GM12878 (cell line): Measurements from ENCODE around the gene MAPKAPK2. TPM values are rescaled to one million over a fixed set of nuclear protein-coding genes. Genes with fewer than 3 reads are reported as not detected.
A peak's percentile ranks its signal among the peaks of the same experiment; 100 is the strongest.

Source experiments
- ATAC-seq: fragments of 200-7000 bp; cut with Tn5 transposase; 3 replicates; pipeline ENCODE4 v1.9.1; 2020; ENCODE audit warnings: mild to moderate bottlenecking, moderate library complexity
- BruUV-seq: library from RNA; stranded (reverse); fragments of 400-500 nt; replicated peaks from 2 replicates; lab custom pipeline; 2021; lab: Mats Ljungman, UMichigan
- CTCF ChIA-PET: fragments of 300-600 bp; sonication (Branson Sonifier 250); formaldehyde crosslinking; extraction: SDS; loops from one replicate; lab custom pipeline; 2021; ENCODE audit warnings: inconsistent platforms; lab: Yijun Ruan, JAX
- POLR2A ChIA-PET: fragments of 350-600 bp; formaldehyde crosslinking; extraction: SDS; loops from one replicate; lab custom pipeline; 2021; ENCODE audit warnings: inconsistent platforms; lab: Charles Lee
- RAD21 ChIA-PET: fragments of 300-600 bp; sonication (Branson Sonifier 250); formaldehyde crosslinking; loops from one replicate; lab custom pipeline; 2023; ENCODE audit warnings: antibody characterized with exemption; ENCODE audit not compliant: unreplicated experiment; lab: Charles Lee
- SMC1A ChIA-PET: fragments of 300-600 bp; sonication (Branson Sonifier 250); formaldehyde crosslinking; loops from one replicate; lab custom pipeline; 2023; ENCODE audit not compliant: unreplicated experiment, uncharacterized antibody; lab: Charles Lee
- DNase-seq: peaks from one replicate; pipeline ENCODE4 v3.0.0-alpha.2; 2011; ENCODE audit warnings: low read depth, low spot score
- FAIRE-seq: peaks from 3 replicates; lab custom pipeline; 2011; peaks lifted over from hg19 to GRCh38; lab: Jason Lieb, UNC
- H2AFZ ChIP-seq: 2 replicates; pipeline ENCODE4 v1.6.0; 2011; ENCODE audit warnings: low read depth, low read length, control low read depth; ENCODE audit not compliant: control insufficient read depth
- H3K27ac ChIP-seq: 2 replicates; pipeline ENCODE4 v1.5.1; 2011; ENCODE audit warnings: control low read depth; ENCODE audit not compliant: control insufficient read depth, insufficient read depth
- H3K27me3 ChIP-seq, 2 experiments: replicated peaks in 1 of 2; 2 replicates each; pipeline versions ENCODE4 v1.6.0 to v1.6.1; 2011; ENCODE audit warnings: low read length in 1 of 2; ENCODE audit not compliant: control insufficient read depth in 2 of 2, insufficient read depth in 2 of 2
- H3K36me3 ChIP-seq, 2 experiments: 2 replicates each; pipeline ENCODE4 v1.5.1; 2011; ENCODE audit warnings: low read length in 1 of 2; ENCODE audit not compliant: control insufficient read depth in 2 of 2, insufficient read depth in 2 of 2
- H3K4me1 ChIP-seq: 2 replicates; pipeline ENCODE4 v1.6.1; 2011; ENCODE audit warnings: mild to moderate bottlenecking, low read length, moderate library complexity, mixed read lengths; ENCODE audit not compliant: control insufficient read depth, insufficient read depth
- H3K4me2 ChIP-seq: 2 replicates; pipeline ENCODE4 v1.6.0; 2011; ENCODE audit warnings: control low read depth; ENCODE audit not compliant: control insufficient read depth, insufficient read depth
- H3K4me3 ChIP-seq: fragments of 200-600 bp; sonication (generic); 2 replicates; pipeline ENCODE4 v1.5.1; 2016
- H3K79me2 ChIP-seq: 2 replicates; pipeline ENCODE4 v1.6.0; 2011; ENCODE audit warnings: low read length; ENCODE audit not compliant: control insufficient read depth, insufficient read depth
- H3K9ac ChIP-seq: 2 replicates; pipeline ENCODE4 v1.8.0; 2011; ENCODE audit warnings: low read length, control low read depth, mixed read lengths; ENCODE audit not compliant: control insufficient read depth, insufficient read depth
- H3K9me3 ChIP-seq: replicated peaks from 3 replicates; pipeline ENCODE4 v1.5.1; 2011; ENCODE audit warnings: mild to moderate bottlenecking, low read length; ENCODE audit not compliant: control insufficient read depth, insufficient read depth
- H4K20me1 ChIP-seq: 2 replicates; pipeline ENCODE4 v1.6.0; 2011; ENCODE audit not compliant: control insufficient read depth, insufficient read depth
- ATF7 ChIP-seq: fragments of 450-650 bp; IDR thresholded peaks from 2 replicates; pipeline ENCODE4 v1.6.1; 2016; ENCODE audit warnings: low read depth, mild to moderate bottlenecking
- CHD2 ChIP-seq: IDR thresholded peaks from 2 replicates; pipeline ENCODE4 v1.6.1; 2011; ENCODE audit warnings: low read depth, low read length, improper control_type of control experiment, borderline replicate concordance
- JUND ChIP-seq: IDR thresholded peaks from 2 replicates; pipeline ENCODE4 v1.6.1; 2012; ENCODE audit warnings: low read depth, mild to moderate bottlenecking, low read length, improper control_type of control experiment, moderate library complexity
- KAT2A ChIP-seq: conservative IDR thresholded peaks from 2 replicates; pipeline ENCODE4 v1.6.1; 2011; ENCODE audit warnings: low read depth, low read length; ENCODE audit not compliant: control insufficient read depth
- KLF5 ChIP-seq: fragments of 450-650 bp; IDR thresholded peaks from 2 replicates; pipeline ENCODE4 v1.6.1; 2014; ENCODE audit warnings: mild to moderate bottlenecking; ENCODE audit not compliant: partially characterized antibody
- NBN ChIP-seq: fragments of 450-650 bp; IDR thresholded peaks from 2 replicates; pipeline ENCODE4 v1.6.1; 2016
- NFYA ChIP-seq: IDR thresholded peaks from 2 replicates; pipeline ENCODE4 v1.6.1; 2011; ENCODE audit warnings: low read depth, mild to moderate bottlenecking, low read length, improper control_type of control experiment, borderline replicate concordance
- RCOR1 ChIP-seq: conservative IDR thresholded peaks from 2 replicates; pipeline ENCODE4 v1.6.1; 2012; ENCODE audit warnings: low read depth, low read length, improper control_type of control experiment
- SIX5 ChIP-seq: IDR thresholded peaks from 2 replicates; pipeline ENCODE4 v1.6.1; 2011; ENCODE audit warnings: mild to moderate bottlenecking, low read depth, low read length, moderate library complexity; ENCODE audit not compliant: severe bottlenecking
- SMARCA5 ChIP-seq: fragments of 450-650 bp; IDR thresholded peaks from 2 replicates; pipeline ENCODE4 v1.6.1; 2017; ENCODE audit warnings: mild to moderate bottlenecking
- SUPT20H ChIP-seq: IDR thresholded peaks from 2 replicates; pipeline ENCODE4 v1.6.1; 2011; ENCODE audit warnings: low read depth, mild to moderate bottlenecking, low read length, moderate library complexity, borderline replicate concordance; ENCODE audit not compliant: control insufficient read depth
- TCF7 ChIP-seq: IDR thresholded peaks from 2 replicates; pipeline ENCODE4 v1.6.1; 2014; ENCODE audit warnings: antibody characterized with exemption, borderline replicate concordance
- YBX1 ChIP-seq: fragments of 450-650 bp; IDR thresholded peaks from 2 replicates; pipeline ENCODE4 v1.6.1; 2016; ENCODE audit warnings: antibody characterized with exemption
- ZNF274 ChIP-seq: IDR thresholded peaks from one replicate; pipeline ENCODE4 v1.8.0; 2011; ENCODE audit not compliant: insufficient read length, insufficient read depth
- WGBS: methylation state at CpG from one replicate; pipeline ENCODE4 v1.1.6; 2016; ENCODE audit warnings: low lambda C conversion rate; ENCODE audit not compliant: insufficient replicate concordance, insufficient coverage; ENCODE audit errors: missing lambda C conversion rate; 5-methylcytosine and 5-hydroxymethylcytosine counted together
- in situ Hi-C: fragments of 300-500 bp; cut with MboI; formaldehyde crosslinking; loops from 9 replicates; pipeline ENCODE4 v1.14.3; 2018; ENCODE audit warnings: mixed read lengths
- intact Hi-C: fragments of 100-400 bp; cut with micrococcal nuclease; formaldehyde crosslinking; loops from one replicate; pipeline ENCODE4 v1.14.2; 2022; ENCODE audit not compliant: unreplicated experiment
- polyA plus RNA-seq, 11 experiments: library from polyadenylated mRNA; depleted of rRNA in 4 of 11; unstranded in 6 of 11; stranded (reverse) in 5 of 11; fragments of >200 nt; fragmentation: Nextera tagmentation in 4 of 11; fragmentation: Illumina TruSeq in 1 of 11; extraction: Ambion mirVana in 4 of 11; extraction: Trizol in 1 of 11; gene quantifications; 1 replicate in 1 of 11; 2 replicates in 10 of 11; pipeline versions ENCODE4 v1.2.1 to v1.2.3, GENCODE V29; 2011 to 2016; ENCODE audit warnings: inconsistent platforms in 2 of 11, missing spikeins in 2 of 11, low read depth in 1 of 11
- total RNA-seq, 4 experiments: library from RNA; depleted of rRNA in 3 of 4; stranded (reverse); fragments of >200 nt in 3 of 4; fragmentation: Illumina TruSeq in 1 of 4; extraction: Trizol in 1 of 4; gene quantifications; 2 replicates each; pipeline versions ENCODE4 v1.2.1 to v1.2.3, GENCODE V29; 2013 to 2021
- TF ChIP-seq, protein P1 (sequence below): fragments of 450-650 bp; IDR thresholded peaks from 2 replicates; pipeline ENCODE4 v1.6.1; 2017; ENCODE audit warnings: borderline replicate concordance
- TF ChIP-seq, protein P2 (sequence below): IDR thresholded peaks from 2 replicates; pipeline ENCODE4 v1.6.1; 2012; ENCODE audit warnings: low read depth, low read length, improper control_type of control experiment

Gene MAPKAPK2
- total and polyA plus RNA-seq, 10 of the 15 experiments (the other 5 are each of a cell fraction or from before 2014, with no cell fraction given): 0.72 to 92.2 (median 49.3) TPM

DNA sequence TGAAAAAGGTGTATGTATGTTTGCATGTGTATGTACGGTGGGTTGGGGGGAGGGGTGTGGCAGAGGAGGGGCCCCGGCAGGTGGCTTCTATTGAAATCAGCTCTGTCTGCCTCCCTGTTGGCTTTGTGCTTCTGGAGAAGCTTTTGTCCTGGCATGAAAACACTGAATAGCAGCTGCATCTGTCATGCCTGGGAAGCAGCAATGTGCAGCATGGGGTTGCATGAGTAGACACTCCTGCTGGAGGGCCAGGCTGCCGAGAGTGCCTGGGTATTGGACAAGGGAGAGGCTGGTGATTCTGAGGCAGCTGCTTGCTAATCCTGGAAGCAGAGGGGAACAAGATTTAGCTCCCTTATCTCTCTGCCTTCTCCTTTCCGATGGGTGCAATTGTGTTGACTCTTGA is 20.5 kb downstream of the MAPKAPK2 start:
- ATAC-seq: no peak

DNA sequence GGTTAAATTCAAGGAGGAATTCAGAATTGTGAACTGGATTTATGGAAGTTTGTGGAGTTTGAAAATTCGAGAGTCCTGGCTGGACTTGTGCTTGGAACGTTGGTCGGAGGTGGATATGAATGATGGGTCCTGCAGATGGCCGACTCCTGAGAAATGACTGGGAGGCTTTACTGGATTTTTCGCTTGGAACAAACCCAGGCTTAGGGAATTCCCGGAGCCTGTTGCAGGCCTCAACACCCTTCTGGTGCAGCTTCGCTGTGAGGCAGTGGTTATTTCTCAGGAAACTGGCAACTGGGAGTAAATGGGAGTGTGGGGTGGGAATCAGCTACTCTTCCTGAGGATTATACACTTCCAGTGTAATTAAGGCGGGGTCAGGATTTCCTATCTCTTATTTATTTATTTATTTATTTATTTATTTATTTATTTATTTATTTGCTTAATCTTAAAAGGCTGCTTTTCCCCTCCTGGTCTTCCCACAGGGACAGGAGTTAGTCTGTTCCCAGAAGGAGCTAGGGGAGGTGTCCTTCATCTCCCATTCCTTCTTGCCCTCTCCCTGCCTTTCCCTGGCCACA is 21.1 kb downstream of the MAPKAPK2 start:
- WGBS: 92% methylated on average over 8 of the region's 8 CpGs
- ATAC-seq: no peak
- POLR2A ChIA-PET: interaction anchor here (0.6 to 21.4 kb wide), 7 partner anchors 9 to 96 kb away, joined by 3 to 334 read pairs (median 5); partner anchors contain the start of gene MAPKAPK2
- peaks cover 60% of the 10 kb centered on the region for H3K4me1 ChIP-seq
- peaks cover 0 to 7% of the 10 kb centered on the region in 2 experiments; a peak in 3 of 4 replicates for H3K36me3 ChIP-seq
- H4K20me1 ChIP-seq: peaks cover 40% of the 10 kb centered on the region
- peaks cover 78% of the 10 kb centered on the region for H3K79me2 ChIP-seq
- H2AFZ ChIP-seq: no peak overlapping the region
- SMC1A ChIA-PET: interaction anchor here (1.0 to 17.9 kb wide), 12 partner anchors 10 to 212 kb away, joined by 3 to 222 read pairs (median 4); no protein-coding TSS in a partner anchor
- no peaks in the 10 kb centered on the region for H3K9me3 ChIP-seq
- CTCF ChIA-PET: interaction anchor here (0.5 to 6.0 kb wide), 12 partner anchors 9 to 160 kb away, joined by 3 to 41 read pairs (median 6); no protein-coding TSS in a partner anchor
- no peak for DNase-seq
- RAD21 ChIA-PET: interaction anchor here (0.6 to 4.8 kb wide), 6 partner anchors 8 to 42 kb away, joined by 3 to 28 read pairs (median 6); no protein-coding TSS in a partner anchor
- in situ Hi-C loops: no loop called here
- H3K9ac ChIP-seq: no peak overlapping the region
- H3K27ac ChIP-seq: no peak overlapping the region
- H3K4me3 ChIP-seq: no peak overlapping the region
- no peaks in the 10 kb centered on the region for H3K27me3 ChIP-seq
- intact Hi-C loops: no loop called here
- BruUV-seq: no TSS peak
- no peak for FAIRE-seq
- peak overlapping the region; percentile 7; the same call in 1 of the 2 replicates for H3K4me2 ChIP-seq
- no peak for TF ChIP-seq YBX1
- no peak for TF ChIP-seq TCF7
- TF ChIP-seq ATF7: no peak
- no peak for TF ChIP-seq SUPT20H
- no peak for TF ChIP-seq NBN
- TF ChIP-seq, protein P1, sequence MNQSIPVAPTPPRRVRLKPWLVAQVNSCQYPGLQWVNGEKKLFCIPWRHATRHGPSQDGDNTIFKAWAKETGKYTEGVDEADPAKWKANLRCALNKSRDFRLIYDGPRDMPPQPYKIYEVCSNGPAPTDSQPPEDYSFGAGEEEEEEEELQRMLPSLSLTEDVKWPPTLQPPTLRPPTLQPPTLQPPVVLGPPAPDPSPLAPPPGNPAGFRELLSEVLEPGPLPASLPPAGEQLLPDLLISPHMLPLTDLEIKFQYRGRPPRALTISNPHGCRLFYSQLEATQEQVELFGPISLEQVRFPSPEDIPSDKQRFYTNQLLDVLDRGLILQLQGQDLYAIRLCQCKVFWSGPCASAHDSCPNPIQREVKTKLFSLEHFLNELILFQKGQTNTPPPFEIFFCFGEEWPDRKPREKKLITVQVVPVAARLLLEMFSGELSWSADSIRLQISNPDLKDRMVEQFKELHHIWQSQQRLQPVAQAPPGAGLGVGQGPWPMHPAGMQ: no peak
- no peak for TF ChIP-seq CHD2
- TF ChIP-seq NFYA: no peak
- TF ChIP-seq KLF5: no peak
- no peak for TF ChIP-seq SIX5
- TF ChIP-seq, protein P2, sequence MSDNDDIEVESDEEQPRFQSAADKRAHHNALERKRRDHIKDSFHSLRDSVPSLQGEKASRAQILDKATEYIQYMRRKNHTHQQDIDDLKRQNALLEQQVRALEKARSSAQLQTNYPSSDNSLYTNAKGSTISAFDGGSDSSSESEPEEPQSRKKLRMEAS: no peak
- no peak for TF ChIP-seq JUND
- TF ChIP-seq SMARCA5: no peak
- no peak for TF ChIP-seq KAT2A
- no peak for TF ChIP-seq RCOR1

More for the DNA sequence above, 20.5 kb downstream of the MAPKAPK2 start:
- DNase-seq (no peak), FAIRE-seq (no peak)
- POLR2A ChIA-PET: interaction anchor here (0.6 to 21.4 kb wide), 7 partner anchors 9 to 95 kb away, joined by 3 to 334 read pairs (median 5); partner anchors contain the start of gene MAPKAPK2
- CTCF ChIA-PET: interaction anchor here (0.7 to 6.0 kb wide), 13 partner anchors 8 to 160 kb away, joined by 3 to 41 read pairs (median 5); no protein-coding TSS in a partner anchor
- Histone ChIP-seq H3K36me3 (peaks cover 0 to 8% of the 10 kb centered on the region in 2 experiments), H2AFZ (no peak overlapping the region), H3K9ac (no peak overlapping the region), H3K9me3 (no peaks in the 10 kb centered on the region), H4K20me1 (peaks cover 40% of the 10 kb centered on the region), H3K79me2 (peaks cover 79% of the 10 kb centered on the region), H3K27ac (no peak overlapping the region), H3K4me2 (peak overlapping the region; percentile 7; the same call in 1 of the 2 replicates), H3K4me1 (peaks cover 59% of the 10 kb centered on the region), H3K4me3 (no peak overlapping the region), H3K27me3 (no peaks in the 10 kb centered on the region)
- in situ Hi-C loops (no loop called here), intact Hi-C loops (no loop called here)
- 57% methylated on average over 4 of the region's 4 CpGs for WGBS
- BruUV-seq: no TSS peak
- SMC1A ChIA-PET: interaction anchor here (1.2 to 17.9 kb wide), 10 partner anchors 11 to 213 kb away, joined by 3 to 222 read pairs (median 6); no protein-coding TSS in a partner anchor
- TF ChIP-seq ZNF274: no peak
- RAD21 ChIA-PET: interaction anchor here (1.2 to 4.8 kb wide), 5 partner anchors 9 to 42 kb away, joined by 3 to 28 read pairs (median 7); no protein-coding TSS in a partner anchor
